Breast epithelium (tissue), 3 donors: ENCODE results near the gene CCDC87.

ENCODE experiments used
- POLR2A ChIP-seq: fragments of 450-650 bp; IDR thresholded peaks from one replicate; pipeline ENCODE4 v1.6.1; 2016; ENCODE audit warnings: antibody characterized with exemption, mild to moderate bottlenecking, moderate library complexity
- TF ChIP-seq, protein P1 (sequence below), 3 donors: fragments of 450-650 bp; IDR thresholded peaks; one replicate each; pipeline ENCODE4 v1.5.1; 2016 to 2017; ENCODE audit warnings: antibody characterized with exemption in 3 of 3, mild to moderate bottlenecking in 3 of 3, moderate library complexity in 3 of 3

DNA sequence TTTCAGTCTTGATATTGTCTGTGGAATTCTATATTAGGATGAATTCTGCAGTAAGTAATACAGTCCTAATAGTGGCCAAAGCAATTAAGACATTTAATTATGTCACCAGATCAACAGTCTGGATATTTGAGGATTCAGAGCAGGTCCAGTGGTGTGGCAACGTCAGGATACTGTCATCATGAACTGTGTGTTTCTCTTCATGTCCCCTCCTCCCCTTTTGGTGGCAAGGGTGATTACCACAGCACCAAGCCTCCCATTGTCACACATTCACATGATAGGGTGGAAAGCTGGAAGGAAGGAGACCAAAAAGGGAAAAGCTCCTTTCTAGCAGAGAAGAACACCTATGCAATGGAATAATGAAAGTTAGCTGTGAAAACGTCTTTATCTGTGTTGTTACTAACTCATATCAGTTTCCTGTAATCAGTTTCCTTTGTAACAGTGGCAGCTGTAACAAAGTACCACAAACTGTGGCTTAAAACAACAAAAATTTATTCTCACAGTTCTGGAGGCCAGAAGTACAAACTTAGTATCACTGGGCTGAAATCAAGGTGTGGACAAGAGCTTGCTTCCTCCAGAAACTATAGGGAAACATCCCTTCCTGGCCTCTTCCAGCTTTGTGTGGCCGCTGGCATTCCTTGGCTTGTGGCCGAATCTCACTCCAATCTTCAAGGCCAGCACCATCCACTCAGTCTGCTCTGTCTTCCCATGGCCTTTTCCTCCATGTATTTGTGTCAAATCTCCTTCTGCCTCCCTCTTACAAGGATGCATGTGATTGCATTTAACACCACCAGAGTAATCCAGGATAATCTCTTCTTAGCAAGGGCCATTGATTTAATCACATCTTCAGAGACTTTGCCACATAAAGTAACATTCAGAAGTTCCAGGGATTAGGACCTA, 17.1 kb upstream of the CCDC87 start:
- TF ChIP-seq POLR2A = no peak
- TF ChIP-seq, protein P1, sequence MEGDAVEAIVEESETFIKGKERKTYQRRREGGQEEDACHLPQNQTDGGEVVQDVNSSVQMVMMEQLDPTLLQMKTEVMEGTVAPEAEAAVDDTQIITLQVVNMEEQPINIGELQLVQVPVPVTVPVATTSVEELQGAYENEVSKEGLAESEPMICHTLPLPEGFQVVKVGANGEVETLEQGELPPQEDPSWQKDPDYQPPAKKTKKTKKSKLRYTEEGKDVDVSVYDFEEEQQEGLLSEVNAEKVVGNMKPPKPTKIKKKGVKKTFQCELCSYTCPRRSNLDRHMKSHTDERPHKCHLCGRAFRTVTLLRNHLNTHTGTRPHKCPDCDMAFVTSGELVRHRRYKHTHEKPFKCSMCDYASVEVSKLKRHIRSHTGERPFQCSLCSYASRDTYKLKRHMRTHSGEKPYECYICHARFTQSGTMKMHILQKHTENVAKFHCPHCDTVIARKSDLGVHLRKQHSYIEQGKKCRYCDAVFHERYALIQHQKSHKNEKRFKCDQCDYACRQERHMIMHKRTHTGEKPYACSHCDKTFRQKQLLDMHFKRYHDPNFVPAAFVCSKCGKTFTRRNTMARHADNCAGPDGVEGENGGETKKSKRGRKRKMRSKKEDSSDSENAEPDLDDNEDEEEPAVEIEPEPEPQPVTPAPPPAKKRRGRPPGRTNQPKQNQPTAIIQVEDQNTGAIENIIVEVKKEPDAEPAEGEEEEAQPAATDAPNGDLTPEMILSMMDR (IDR thresholded peaks at IDR 0.05) = no peak
